K562 (cell line): ENCODE data around the gene COQ3. TPM values are rescaled to one million over a fixed set of nuclear protein-coding genes. Genes with fewer than 3 reads are reported as not detected.

Experiments
- ATAC-seq: fragments of 200-7000 bp; cut with Tn5 transposase; 3 replicates; pipeline ENCODE4 v1.9.1; 2020; ENCODE audit warnings: moderate library complexity
- BruUV-seq: library from RNA; stranded (reverse); fragments of 400-500 nt; replicated peaks from 2 replicates; lab custom pipeline; 2021; lab: Mats Ljungman, UMichigan
- CTCF ChIA-PET: fragments of 300-600 bp; formaldehyde crosslinking; extraction: SDS; loops from one replicate; lab custom pipeline; 2021; ENCODE audit warnings: low intra/inter-chr PET ratio; lab: Yijun Ruan, JAX
- POLR2A ChIA-PET: fragments of 300-600, 350-650 bp; sonication (Branson Sonifier 250); formaldehyde crosslinking; extraction: SDS; loops from one replicate; lab custom pipeline; 2021; ENCODE audit warnings: antibody characterized with exemption, inconsistent platforms; lab: Yijun Ruan, JAX
- DNase-seq, 4 experiments: peaks; one replicate each; pipeline versions ENCODE4 v3.0.0 to v3.0.0-alpha.2; 2011 to 2018; ENCODE audit warnings: low spot score in 3 of 4, mixed read lengths in 3 of 4; ENCODE audit errors: extremely low read depth in 1 of 4
- FAIRE-seq: peaks from 2 replicates; lab custom pipeline; 2011; peaks lifted over from hg19 to GRCh38; lab: Jason Lieb, UNC
- H2AFZ ChIP-seq: 2 replicates; pipeline ENCODE4 v1.6.0; 2011; ENCODE audit warnings: low read depth, low read length, control low read depth, inconsistent platforms
- H3K27ac ChIP-seq: fragments of 200-600 bp; 3 replicates; pipeline ENCODE4 v1.8.0; 2011; ENCODE audit warnings: low read depth, mild to moderate bottlenecking, control low read depth, inconsistent platforms, low read length, moderate library complexity, mixed read lengths; ENCODE audit errors: extremely low read depth
- H3K27me3 ChIP-seq, 2 experiments: fragments of 300-600 bp in 1 of 2; 2 replicates in 1 of 2; 3 replicates in 1 of 2; pipeline versions ENCODE4 v1.6.0 to v1.8.0; 2011; ENCODE audit warnings: inconsistent platforms in 2 of 2, low read length in 2 of 2, mild to moderate bottlenecking in 1 of 2, mixed read lengths in 1 of 2, moderate library complexity in 1 of 2; ENCODE audit not compliant: control insufficient read depth in 2 of 2, insufficient read depth in 2 of 2
- H3K36me3 ChIP-seq: fragments of 300-600 bp; 3 replicates; pipeline ENCODE4 v1.8.0; 2011; ENCODE audit warnings: mild to moderate bottlenecking, low read length, inconsistent platforms; ENCODE audit not compliant: control insufficient read depth, insufficient read depth
- H3K4me1 ChIP-seq, 2 experiments: fragments of 200-600 bp in 1 of 2; replicated peaks in 1 of 2; 2 replicates in 1 of 2; 3 replicates in 1 of 2; pipeline versions ENCODE4 v1.5.1 to v1.8.0; 2011; ENCODE audit warnings: inconsistent platforms in 2 of 2, low read length in 2 of 2, mild to moderate bottlenecking in 1 of 2, mixed read lengths in 1 of 2, moderate library complexity in 1 of 2; ENCODE audit not compliant: control insufficient read depth in 2 of 2, insufficient read depth in 2 of 2
- H3K4me2 ChIP-seq: 2 replicates; pipeline ENCODE4 v1.6.1; 2011; ENCODE audit warnings: low read length, control low read depth, inconsistent platforms, mixed read lengths; ENCODE audit not compliant: insufficient read depth
- H3K4me3 ChIP-seq: fragments of 200-600 bp; sonication (generic), shearing (Covaris generic); 2 replicates; pipeline ENCODE4 v1.5.1; 2016; ENCODE audit warnings: control low read depth, inconsistent platforms
- H3K79me2 ChIP-seq: fragments of 200-600 bp; 3 replicates; pipeline ENCODE4 v1.8.0; 2011; ENCODE audit warnings: low read length, inconsistent platforms; ENCODE audit not compliant: control insufficient read depth, insufficient read depth
- H3K9ac ChIP-seq, 2 experiments: 2 replicates each; pipeline versions ENCODE4 v1.6.0 to v1.6.1; 2011; ENCODE audit warnings: low read depth in 2 of 2, low read length in 2 of 2, control low read depth in 1 of 2, inconsistent platforms in 1 of 2, mild to moderate bottlenecking in 1 of 2, mixed read lengths in 1 of 2; ENCODE audit not compliant: insufficient read depth in 1 of 2
- H3K9me1 ChIP-seq: one replicate; pipeline ENCODE4 v1.6.0; 2011; ENCODE audit warnings: inconsistent platforms, mild to moderate bottlenecking, low read length, moderate library complexity; ENCODE audit not compliant: control insufficient read depth, insufficient read depth
- H3K9me3 ChIP-seq: replicated peaks from 2 replicates; pipeline ENCODE4 v1.5.1; 2011; ENCODE audit warnings: low read depth, low read length, inconsistent platforms; ENCODE audit not compliant: control insufficient read depth, insufficient read depth
- H4K20me1 ChIP-seq: replicated peaks from 2 replicates; pipeline ENCODE4 v1.6.1; 2011; ENCODE audit warnings: low read length, inconsistent platforms, mixed read lengths; ENCODE audit not compliant: control insufficient read depth, insufficient read depth
- CBFB ChIP-seq: sonication (generic); formaldehyde crosslinking; IDR thresholded peaks from 2 replicates; pipeline ENCODE4 v1.4.0; 2020; ENCODE audit warnings: mild to moderate bottlenecking, missing genetic modification reagents
- IFI16 ChIP-seq: fragments of 250-450 bp; sonication (Bioruptor Pico); IDR thresholded peaks from 2 replicates; pipeline ENCODE4 v2.1.2; 2022; ENCODE audit warnings: mild to moderate bottlenecking, inconsistent platforms
- KAT8 ChIP-seq: fragments of 450-650 bp; IDR thresholded peaks from 2 replicates; pipeline ENCODE4 v1.6.1; 2016; ENCODE audit warnings: low read depth, mild to moderate bottlenecking
- PCBP1 ChIP-seq: fragments of 200-400 bp; formaldehyde crosslinking; IDR thresholded peaks from 2 replicates; pipeline ENCODE4 v1.6.1; 2018; ENCODE audit warnings: mild to moderate bottlenecking, low read depth, low read length; ENCODE audit not compliant: poor library complexity, severe bottlenecking
- PCBP2 ChIP-seq: fragments of 200-400 bp; formaldehyde crosslinking; IDR thresholded peaks from 2 replicates; pipeline ENCODE4 v1.6.1; 2018; ENCODE audit warnings: low read length, low read depth, mild to moderate bottlenecking, moderate library complexity; ENCODE audit not compliant: poor library complexity, severe bottlenecking
- PTBP1 ChIP-seq: fragments of 200-400 bp; formaldehyde crosslinking; IDR thresholded peaks from 2 replicates; pipeline ENCODE4 v1.6.1; 2017; ENCODE audit warnings: low read depth, low read length
- RBM17 ChIP-seq: fragments of 200-400 bp; formaldehyde crosslinking; IDR thresholded peaks from 2 replicates; pipeline ENCODE4 v1.6.1; 2017; ENCODE audit warnings: low read depth, mild to moderate bottlenecking, low read length, borderline replicate concordance
- SAP30 ChIP-seq: fragments of 200-600 bp; sonication (generic); IDR thresholded peaks from 2 replicates; pipeline ENCODE4 v1.6.1; 2012; ENCODE audit warnings: borderline replicate concordance, low read depth, mild to moderate bottlenecking, moderate library complexity, low read length, control low read depth, inconsistent platforms; ENCODE audit not compliant: insufficient read depth, poor library complexity, severe bottlenecking
- TCF7L2 ChIP-seq: fragments of 150-350 bp; IDR thresholded peaks from 2 replicates; pipeline ENCODE4 v1.6.1; 2016; ENCODE audit warnings: low read depth, mild to moderate bottlenecking, low read length, moderate library complexity
- TEAD4 ChIP-seq, 2 experiments: sonication (generic) in 1 of 2; formaldehyde crosslinking in 1 of 2; IDR thresholded peaks; 2 replicates each; pipeline versions ENCODE4 v1.6.1 to v1.8.0; 2012 to 2022; ENCODE audit warnings: borderline replicate concordance in 1 of 2, inconsistent platforms in 1 of 2, low read length in 1 of 2, mild to moderate bottlenecking in 1 of 2, missing genetic modification reagents in 1 of 2
- ZNF217 ChIP-seq: sonication (generic); formaldehyde crosslinking; IDR thresholded peaks from 2 replicates; pipeline ENCODE4 v1.8.0; 2022; ENCODE audit warnings: mild to moderate bottlenecking, missing genetic modification reagents
- ZNF253 ChIP-seq: fragments of 250-450 bp; sonication (Bioruptor Pico); conservative IDR thresholded peaks from 2 replicates; pipeline ENCODE4 v1.6.1; 2021; ENCODE audit warnings: mild to moderate bottlenecking
- WGBS: fragments of 100-300 bp; shearing (Covaris generic); methylation state at CpG from one replicate; pipeline ENCODE4 v1.1.6; 2016; ENCODE audit warnings: low coverage, mixed read lengths; ENCODE audit not compliant: insufficient coverage; ENCODE audit errors: missing lambda C conversion rate; 5-methylcytosine and 5-hydroxymethylcytosine counted together
- in situ Hi-C: fragments of 300-500 bp; cut with MboI; formaldehyde crosslinking; loops from 4 replicates; pipeline ENCODE4 v1.15.0; 2018; ENCODE audit warnings: inconsistent platforms, mixed read lengths
- intact Hi-C: fragments of 100-400 bp; cut with micrococcal nuclease; formaldehyde crosslinking; loops from 2 replicates; pipeline ENCODE4 v1.14.2; 2022
- polyA plus RNA-seq, 8 experiments: library from polyadenylated mRNA; depleted of rRNA in 4 of 8; stranded (reverse) in 5 of 8; unstranded in 3 of 8; fragments of >200 nt; fragmentation: Nextera tagmentation in 2 of 8; fragmentation: Illumina TruSeq in 1 of 8; extraction: Ambion mirVana in 2 of 8; extraction: Trizol in 1 of 8; gene quantifications; 2 replicates each; pipeline versions ENCODE4 v1.2.1 to v1.2.3, GENCODE V29; 2011 to 2014; ENCODE audit warnings: inconsistent platforms in 1 of 8, missing spikeins in 1 of 8
- total RNA-seq, 7 experiments: library from RNA; depleted of rRNA in 6 of 7; stranded (reverse); fragments of >200 nt in 6 of 7; fragmentation: Illumina TruSeq in 2 of 7; extraction: Trizol in 2 of 7; gene quantifications; 2 replicates each; pipeline versions ENCODE4 v1.2.1 to v1.2.3, GENCODE V29; 2011 to 2021; ENCODE audit warnings: low replicate concordance in 1 of 7
- TF ChIP-seq, protein P1 (sequence below): fragments of 450-650 bp; IDR thresholded peaks from 2 replicates; pipeline ENCODE4 v1.7.1; 2018; ENCODE audit warnings: mild to moderate bottlenecking, low read depth; ENCODE audit not compliant: partially characterized antibody
- TF ChIP-seq, protein P2 (sequence below): fragments of 250-450 bp; sonication (Bioruptor Pico); IDR thresholded peaks from 2 replicates; pipeline ENCODE4 v1.5.0; 2021; ENCODE audit warnings: mild to moderate bottlenecking, borderline replicate concordance
- TF ChIP-seq, protein P3 (sequence below): fragments of 250-450 bp; sonication (Bioruptor Pico); IDR thresholded peaks from 2 replicates; pipeline ENCODE4 v1.8.0; 2021; ENCODE audit warnings: moderate library complexity, mild to moderate bottlenecking, inconsistent platforms

COQ3 gene
- total and polyA plus RNA-seq, 9 of the 15 experiments (the other 6 are each of a cell fraction or from before 2014, with no cell fraction given): 16.9 to 137 (median 33.9) TPM

DNA sequence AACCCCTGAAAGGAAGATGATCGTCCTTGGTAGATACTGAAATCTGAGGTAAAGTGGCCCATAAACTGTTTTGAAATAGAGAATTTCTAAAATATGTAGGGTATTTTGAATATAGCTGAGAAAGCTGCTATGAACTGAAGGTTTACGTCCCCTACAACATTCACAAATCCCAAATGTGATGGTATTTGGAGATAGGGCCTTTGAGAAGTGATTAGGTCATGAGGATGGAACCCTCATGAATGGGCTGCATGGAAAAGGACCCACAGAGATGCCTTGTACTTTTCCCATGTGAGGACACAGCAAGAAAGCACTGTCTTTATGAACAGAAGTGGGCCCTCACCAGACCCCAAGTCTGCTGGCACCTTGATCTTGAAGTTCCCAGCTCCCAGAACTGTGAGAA is 37.9 kb upstream of the COQ3 start:
- POLR2A ChIA-PET: no interaction called here
- no peaks in the 10 kb centered on the region for H3K9me1 ChIP-seq

More for the DNA sequence above, 37.9 kb upstream of the COQ3 start:
- Histone ChIP-seq H3K27me3 (no peaks in the 10 kb centered on the region), H3K27ac (no peak overlapping the region), H3K9me3 (no peaks in the 10 kb centered on the region), H3K79me2 (peaks cover 9% of the 10 kb centered on the region), H2AFZ (no peak overlapping the region), H3K9ac (no peak overlapping the region), H3K36me3 (peaks cover 12% of the 10 kb centered on the region; the same call in 1 of the 3 replicates), H3K4me1 (peaks cover 0 to 9% of the 10 kb centered on the region in 2 experiments; a peak in 2 of 5 replicates), H3K4me3 (no peak overlapping the region), H4K20me1 (no peaks in the 10 kb centered on the region), H3K4me2 (no peak overlapping the region)
- 95% methylated on average over 2 of the region's 2 CpGs for WGBS
- no peak for FAIRE-seq
- no peak for DNase-seq
- intact Hi-C loops: no loop called here
- TF ChIP-seq TEAD4 (IDR thresholded peaks at IDR 0.05; ENCODE audit: low read length) (no peak), TEAD4 (CRISPR knock-in tag; IDR thresholded peaks at IDR 0.05; ENCODE audit: borderline replicate concordance) (no peak), SAP30 (no peak), ZNF217 (no peak), IFI16 (CRISPR knock-in tag) (no peak), ZNF253 (CRISPR knock-in tag) (no peak), CBFB (CRISPR knock-in tag) (no peak), TCF7L2 (no peak), PTBP1 (no peak), RBM17 (no peak), PCBP1 (no peak), KAT8 (no peak), PCBP2 (no peak)
- TF ChIP-seq, protein P1, sequence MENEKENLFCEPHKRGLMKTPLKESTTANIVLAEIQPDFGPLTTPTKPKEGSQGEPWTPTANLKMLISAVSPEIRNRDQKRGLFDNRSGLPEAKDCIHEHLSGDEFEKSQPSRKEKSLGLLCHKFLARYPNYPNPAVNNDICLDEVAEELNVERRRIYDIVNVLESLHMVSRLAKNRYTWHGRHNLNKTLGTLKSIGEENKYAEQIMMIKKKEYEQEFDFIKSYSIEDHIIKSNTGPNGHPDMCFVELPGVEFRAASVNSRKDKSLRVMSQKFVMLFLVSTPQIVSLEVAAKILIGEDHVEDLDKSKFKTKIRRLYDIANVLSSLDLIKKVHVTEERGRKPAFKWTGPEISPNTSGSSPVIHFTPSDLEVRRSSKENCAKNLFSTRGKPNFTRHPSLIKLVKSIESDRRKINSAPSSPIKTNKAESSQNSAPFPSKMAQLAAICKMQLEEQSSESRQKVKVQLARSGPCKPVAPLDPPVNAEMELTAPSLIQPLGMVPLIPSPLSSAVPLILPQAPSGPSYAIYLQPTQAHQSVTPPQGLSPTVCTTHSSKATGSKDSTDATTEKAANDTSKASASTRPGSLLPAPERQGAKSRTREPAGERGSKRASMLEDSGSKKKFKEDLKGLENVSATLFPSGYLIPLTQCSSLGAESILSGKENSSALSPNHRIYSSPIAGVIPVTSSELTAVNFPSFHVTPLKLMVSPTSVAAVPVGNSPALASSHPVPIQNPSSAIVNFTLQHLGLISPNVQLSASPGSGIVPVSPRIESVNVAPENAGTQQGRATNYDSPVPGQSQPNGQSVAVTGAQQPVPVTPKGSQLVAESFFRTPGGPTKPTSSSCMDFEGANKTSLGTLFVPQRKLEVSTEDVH: no peak
- TF ChIP-seq, protein P2, sequence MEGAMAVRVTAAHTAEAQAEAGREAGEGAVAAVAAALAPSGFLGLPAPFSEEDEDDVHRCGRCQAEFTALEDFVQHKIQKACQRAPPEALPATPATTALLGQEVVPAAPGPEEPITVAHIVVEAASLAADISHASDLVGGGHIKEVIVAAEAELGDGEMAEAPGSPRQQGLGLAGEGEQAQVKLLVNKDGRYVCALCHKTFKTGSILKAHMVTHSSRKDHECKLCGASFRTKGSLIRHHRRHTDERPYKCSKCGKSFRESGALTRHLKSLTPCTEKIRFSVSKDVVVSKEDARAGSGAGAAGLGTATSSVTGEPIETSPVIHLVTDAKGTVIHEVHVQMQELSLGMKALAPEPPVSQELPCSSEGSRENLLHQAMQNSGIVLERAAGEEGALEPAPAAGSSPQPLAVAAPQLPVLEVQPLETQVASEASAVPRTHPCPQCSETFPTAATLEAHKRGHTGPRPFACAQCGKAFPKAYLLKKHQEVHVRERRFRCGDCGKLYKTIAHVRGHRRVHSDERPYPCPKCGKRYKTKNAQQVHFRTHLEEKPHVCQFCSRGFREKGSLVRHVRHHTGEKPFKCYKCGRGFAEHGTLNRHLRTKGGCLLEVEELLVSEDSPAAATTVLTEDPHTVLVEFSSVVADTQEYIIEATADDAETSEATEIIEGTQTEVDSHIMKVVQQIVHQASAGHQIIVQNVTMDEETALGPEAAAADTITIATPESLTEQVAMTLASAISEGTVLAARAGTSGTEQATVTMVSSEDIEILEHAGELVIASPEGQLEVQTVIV (CRISPR knock-in tag): no peak
- TF ChIP-seq, protein P3, sequence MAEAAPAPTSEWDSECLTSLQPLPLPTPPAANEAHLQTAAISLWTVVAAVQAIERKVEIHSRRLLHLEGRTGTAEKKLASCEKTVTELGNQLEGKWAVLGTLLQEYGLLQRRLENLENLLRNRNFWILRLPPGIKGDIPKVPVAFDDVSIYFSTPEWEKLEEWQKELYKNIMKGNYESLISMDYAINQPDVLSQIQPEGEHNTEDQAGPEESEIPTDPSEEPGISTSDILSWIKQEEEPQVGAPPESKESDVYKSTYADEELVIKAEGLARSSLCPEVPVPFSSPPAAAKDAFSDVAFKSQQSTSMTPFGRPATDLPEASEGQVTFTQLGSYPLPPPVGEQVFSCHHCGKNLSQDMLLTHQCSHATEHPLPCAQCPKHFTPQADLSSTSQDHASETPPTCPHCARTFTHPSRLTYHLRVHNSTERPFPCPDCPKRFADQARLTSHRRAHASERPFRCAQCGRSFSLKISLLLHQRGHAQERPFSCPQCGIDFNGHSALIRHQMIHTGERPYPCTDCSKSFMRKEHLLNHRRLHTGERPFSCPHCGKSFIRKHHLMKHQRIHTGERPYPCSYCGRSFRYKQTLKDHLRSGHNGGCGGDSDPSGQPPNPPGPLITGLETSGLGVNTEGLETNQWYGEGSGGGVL (CRISPR knock-in tag): no peak
- CTCF ChIA-PET: no interaction called here
- BruUV-seq: no TSS peak
- in situ Hi-C loops: no loop called here
- ATAC-seq: no peak
